Activated naive CD4-positive, alpha-beta T cell treated with anti-CD3 and anti-CD28 coated beads for 36 hours (primary cell): ENCODE data around the gene ZBTB18. TPM values are rescaled to one million over a fixed set of nuclear protein-coding genes. Genes with fewer than 3 reads are reported as not detected.

ENCODE experiments used
- total RNA-seq, 2 experiments: library from RNA; stranded (reverse); gene quantifications; one replicate each; pipeline ENCODE4 v1.2.3, GENCODE V29; 2021

ZBTB18 gene
- total RNA-seq, 2 experiments from 2014 or later: 7.2 to 7.4 TPM

Other genes with a start within 250 kb of the ZBTB18 start
- gene AKT3, start 201.0 kb upstream of the ZBTB18 start, total RNA-seq: 10 to 100 TPM; 19.1 to 21.5 TPM